Ramos (cell line): Measurements from ENCODE around the gene RMI1.
"Not testable (repeated sequence)": the region's sequence is repeated elsewhere in the genome, so short reads cannot be mapped to it uniquely, and the experiment has no call there.

Experiments used
- in situ Hi-C: fragments of 300-500 bp; cut with MboI; formaldehyde crosslinking; loops from one replicate; pipeline ENCODE4 v1.14.3; 2022; ENCODE audit warnings: low sequenced_read_pairs; ENCODE audit not compliant: unreplicated experiment

RMI1 gene

GRCh38 chr9:83999141-83999918 lies 18.7 kb downstream of the RMI1 start:
- in situ Hi-C loops: no loop called here

- in situ Hi-C loops: no loop called here
Measured at GRCh38 chr9:84000186-84000585, 19.6 kb downstream of the RMI1 start.

GRCh38 chr9:84001621-84002020 lies 21.0 kb downstream of the RMI1 start:
- in situ Hi-C loops: no loop called here

DNA sequence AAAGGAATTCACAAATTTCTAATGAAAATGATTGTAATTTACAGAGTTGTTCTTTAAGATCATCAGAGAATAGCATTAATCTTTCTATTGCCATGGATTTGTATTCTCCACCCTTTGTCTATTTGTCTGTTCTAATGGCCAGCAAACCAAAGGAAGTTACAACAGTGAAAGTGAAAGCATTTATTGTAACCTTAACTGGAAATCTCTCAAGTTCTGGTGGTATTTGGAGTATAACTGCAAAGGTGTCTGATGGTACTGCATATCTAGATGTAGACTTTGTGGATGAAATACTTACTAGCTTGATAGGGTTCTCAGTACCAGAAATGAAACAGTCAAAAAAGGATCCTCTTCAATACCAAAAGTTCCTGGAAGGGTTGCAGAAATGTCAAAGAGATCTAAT lies 21.7 kb downstream of the RMI1 start:
- in situ Hi-C loops: no loop called here

DNA sequence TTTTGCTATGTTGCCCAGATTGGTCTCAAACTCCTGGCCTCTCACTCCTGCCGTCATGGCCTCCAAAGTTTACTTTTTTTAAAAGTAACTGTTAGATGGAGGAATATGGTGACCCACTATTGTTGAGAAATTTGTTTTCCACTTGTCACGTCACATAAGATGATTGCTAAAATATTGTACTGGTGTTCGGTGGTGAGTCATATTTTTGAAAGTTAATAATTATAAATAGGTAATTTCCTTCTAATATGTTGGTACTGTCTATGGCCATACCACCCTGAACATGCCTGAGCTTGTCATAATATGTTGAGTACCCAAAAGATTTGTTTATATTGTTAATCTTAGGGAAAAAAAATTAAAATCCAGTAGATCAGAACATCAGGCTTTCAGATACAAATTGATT lies 22.6 kb downstream of the RMI1 start:
- in situ Hi-C loops: no loop called here

GRCh38 chr9:84007662-84008061 lies 27.1 kb downstream of the RMI1 start:
- in situ Hi-C loops: no loop called here

- in situ Hi-C loops: no loop called here
Measured at GRCh38 chr9:84024041-84024575, 43.5 kb downstream of the RMI1 start.

- in situ Hi-C loops: no loop called here
Measured at GRCh38 chr9:84027201-84027600, 46.6 kb downstream of the RMI1 start.

DNA sequence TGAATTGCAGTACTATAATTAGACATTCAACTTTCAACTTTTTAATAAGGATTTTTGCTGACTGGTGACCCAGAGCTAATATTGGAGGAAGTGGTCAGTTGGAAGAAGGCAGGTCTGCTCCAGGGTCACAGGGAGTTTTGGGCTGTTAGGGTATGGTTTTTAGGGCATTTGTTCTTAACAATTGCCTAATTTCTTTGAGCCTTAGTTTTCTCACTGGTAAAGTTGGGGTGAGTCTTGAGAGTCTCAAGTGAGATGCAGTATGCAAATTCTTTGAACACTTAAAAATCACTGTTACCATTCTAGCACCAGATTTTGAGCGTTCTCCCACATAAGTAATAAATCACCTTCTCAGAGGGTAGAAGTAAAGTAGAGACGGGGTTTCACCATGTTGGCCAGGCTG lies 50.9 kb downstream of the RMI1 start:
- in situ Hi-C loops: no loop called here

DNA sequence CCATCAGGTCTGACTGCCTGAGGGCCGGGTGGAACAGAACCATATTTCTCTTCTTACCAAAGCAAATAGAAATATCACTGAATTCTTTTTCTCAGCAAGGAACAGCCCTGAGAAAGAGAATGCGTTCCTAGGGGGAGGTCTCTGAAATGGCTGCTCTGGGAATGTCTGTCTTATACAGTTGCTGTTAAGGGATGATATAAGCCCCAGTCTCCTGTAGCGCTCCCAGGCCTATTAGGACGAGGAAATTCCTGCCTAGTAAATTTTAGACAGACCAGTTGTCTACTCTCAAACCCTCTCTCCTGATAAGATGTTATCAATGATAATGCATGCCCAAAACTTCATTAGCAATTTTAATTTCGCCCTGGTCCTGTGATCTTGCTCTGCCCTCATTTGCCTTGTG lies 61.3 kb downstream of the RMI1 start:
- in situ Hi-C loops: not testable (repeated sequence)

GRCh38 chr9:84045481-84046097 lies 65.0 kb downstream of the RMI1 start:
- in situ Hi-C loops: no loop called here
